SK-N-SH treated with all-trans-retinoic acid at 6 μM for 48 hours (cell line): ENCODE results near the gene DRD3.

Source experiments
- ATAC-seq: fragments of 200-7000 bp; cut with Tn5 transposase; 3 replicates; pipeline ENCODE4 v1.9.1; 2020; ENCODE audit warnings: mild to moderate bottlenecking, moderate library complexity
- BACH2 ChIP-seq: fragments of 250-450 bp; sonication (Bioruptor Pico); IDR thresholded peaks from 2 replicates; pipeline ENCODE4 v1.9.0; 2021; ENCODE audit warnings: mild to moderate bottlenecking, borderline replicate concordance
- CSDC2 ChIP-seq: fragments of 250-450 bp; sonication (Bioruptor Pico); IDR thresholded peaks from 2 replicates; pipeline ENCODE4 v1.5.0; 2020; ENCODE audit warnings: mild to moderate bottlenecking, moderate library complexity
- ESRRG ChIP-seq: fragments of 250-450 bp; sonication (Bioruptor Pico); IDR thresholded peaks from 2 replicates; pipeline ENCODE4 v1.6.1; 2021; ENCODE audit warnings: mild to moderate bottlenecking
- GLIS3 ChIP-seq: fragments of 250-450 bp; sonication (Bioruptor Pico); IDR thresholded peaks from 2 replicates; pipeline ENCODE4 v1.5.0; 2020; ENCODE audit warnings: mild to moderate bottlenecking, moderate library complexity
- ISL1 ChIP-seq: fragments of 250-450 bp; sonication (Bioruptor Pico); IDR thresholded peaks from 2 replicates; pipeline ENCODE4 v2.1.2; 2022; ENCODE audit warnings: mild to moderate bottlenecking, moderate library complexity
- OSR1 ChIP-seq: fragments of 250-450 bp; sonication (Bioruptor Pico); IDR thresholded peaks from 2 replicates; pipeline ENCODE4 v1.8.0; 2022; ENCODE audit warnings: moderate library complexity, mild to moderate bottlenecking, inconsistent platforms
- POU6F1 ChIP-seq: fragments of 250-450 bp; sonication (Bioruptor Pico); IDR thresholded peaks from 2 replicates; pipeline ENCODE4 v1.8.0; 2021; ENCODE audit warnings: low read depth, mild to moderate bottlenecking, moderate library complexity, borderline replicate concordance
- PPARA ChIP-seq: fragments of 250-450 bp; sonication (Bioruptor Pico); IDR thresholded peaks from 2 replicates; pipeline ENCODE4 v1.5.0; 2020; ENCODE audit warnings: mild to moderate bottlenecking, borderline replicate concordance
- RARB ChIP-seq: fragments of 250-450 bp; sonication (Bioruptor Pico); IDR thresholded peaks from 2 replicates; pipeline ENCODE4 v1.8.0; 2021; ENCODE audit warnings: mild to moderate bottlenecking, moderate library complexity
- SNAI2 ChIP-seq: fragments of 250-450 bp; sonication (Bioruptor Pico); IDR thresholded peaks from 2 replicates; pipeline ENCODE4 v1.5.0; 2020; ENCODE audit warnings: mild to moderate bottlenecking, moderate library complexity
- TCF4 ChIP-seq: fragments of 250-450 bp; sonication (Bioruptor Pico); IDR thresholded peaks from 2 replicates; pipeline ENCODE4 v1.8.0; 2021; ENCODE audit warnings: mild to moderate bottlenecking, moderate library complexity, borderline replicate concordance
- TOX ChIP-seq: fragments of 250-450 bp; sonication (Bioruptor Pico); IDR thresholded peaks from 2 replicates; pipeline ENCODE4 v1.8.0; 2021; ENCODE audit warnings: mild to moderate bottlenecking, moderate library complexity, borderline replicate concordance
- TSHZ2 ChIP-seq: fragments of 250-450 bp; sonication (Bioruptor Pico); IDR thresholded peaks from 2 replicates; pipeline ENCODE4 v1.5.0; 2020; ENCODE audit warnings: mild to moderate bottlenecking, moderate library complexity
- ZC3H10 ChIP-seq: fragments of 250-450 bp; sonication (Bioruptor Pico); IDR thresholded peaks from 2 replicates; pipeline ENCODE4 v1.5.1; 2021; ENCODE audit warnings: mild to moderate bottlenecking, moderate library complexity
- ZFP3 ChIP-seq: fragments of 250-450 bp; sonication (Bioruptor Pico); IDR thresholded peaks from 2 replicates; pipeline ENCODE4 v1.5.0; 2020; ENCODE audit warnings: mild to moderate bottlenecking, moderate library complexity
- ZFP30 ChIP-seq: fragments of 450-650 bp; formaldehyde crosslinking; IDR thresholded peaks from 2 replicates; pipeline ENCODE4 v1.5.0; 2022; ENCODE audit warnings: mild to moderate bottlenecking, moderate library complexity
- ZNF565 ChIP-seq: fragments of 450-650 bp; formaldehyde crosslinking; conservative IDR thresholded peaks from 2 replicates; pipeline ENCODE4 v1.5.0; 2020; ENCODE audit warnings: low read depth, mild to moderate bottlenecking, moderate library complexity
- ZNF70 ChIP-seq: fragments of 450-650 bp; formaldehyde crosslinking; IDR thresholded peaks from 2 replicates; pipeline ENCODE4 v1.5.0; 2020; ENCODE audit warnings: mild to moderate bottlenecking, moderate library complexity
- ZNF8 ChIP-seq: fragments of 450-650 bp; formaldehyde crosslinking; IDR thresholded peaks from 2 replicates; pipeline ENCODE4 v1.5.0; 2020; ENCODE audit warnings: mild to moderate bottlenecking, moderate library complexity
- TF ChIP-seq, protein P1 (sequence below): fragments of 250-450 bp; sonication (Bioruptor Pico); IDR thresholded peaks from 2 replicates; pipeline ENCODE4 v1.5.1; 2021; ENCODE audit warnings: mild to moderate bottlenecking, moderate library complexity
- TF ChIP-seq, protein P2 (sequence below): fragments of 250-450 bp; sonication (Bioruptor Pico); IDR thresholded peaks from 2 replicates; pipeline ENCODE4 v1.5.1; 2020; ENCODE audit warnings: low read depth, mild to moderate bottlenecking, moderate library complexity

The DRD3 gene

GRCh38 chr3:114115143-114115542, 63.7 kb downstream of the DRD3 start:
- no peak for ATAC-seq
- TF ChIP-seq, protein P1, sequence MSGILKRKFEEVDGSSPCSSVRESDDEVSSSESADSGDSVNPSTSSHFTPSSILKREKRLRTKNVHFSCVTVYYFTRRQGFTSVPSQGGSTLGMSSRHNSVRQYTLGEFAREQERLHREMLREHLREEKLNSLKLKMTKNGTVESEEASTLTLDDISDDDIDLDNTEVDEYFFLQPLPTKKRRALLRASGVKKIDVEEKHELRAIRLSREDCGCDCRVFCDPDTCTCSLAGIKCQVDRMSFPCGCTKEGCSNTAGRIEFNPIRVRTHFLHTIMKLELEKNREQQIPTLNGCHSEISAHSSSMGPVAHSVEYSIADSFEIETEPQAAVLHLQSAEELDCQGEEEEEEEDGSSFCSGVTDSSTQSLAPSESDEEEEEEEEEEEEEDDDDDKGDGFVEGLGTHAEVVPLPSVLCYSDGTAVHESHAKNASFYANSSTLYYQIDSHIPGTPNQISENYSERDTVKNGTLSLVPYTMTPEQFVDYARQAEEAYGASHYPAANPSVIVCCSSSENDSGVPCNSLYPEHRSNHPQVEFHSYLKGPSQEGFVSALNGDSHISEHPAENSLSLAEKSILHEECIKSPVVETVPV, result no peak
- TF ChIP-seq TCF4 (CRISPR knock-in tag), result no peak
- no peak for TF ChIP-seq GLIS3 (CRISPR knock-in tag)
- no peak for TF ChIP-seq POU6F1
- TF ChIP-seq RARB (CRISPR knock-in tag), result no peak
- TF ChIP-seq ISL1 (CRISPR knock-in tag), result no peak

DNA sequence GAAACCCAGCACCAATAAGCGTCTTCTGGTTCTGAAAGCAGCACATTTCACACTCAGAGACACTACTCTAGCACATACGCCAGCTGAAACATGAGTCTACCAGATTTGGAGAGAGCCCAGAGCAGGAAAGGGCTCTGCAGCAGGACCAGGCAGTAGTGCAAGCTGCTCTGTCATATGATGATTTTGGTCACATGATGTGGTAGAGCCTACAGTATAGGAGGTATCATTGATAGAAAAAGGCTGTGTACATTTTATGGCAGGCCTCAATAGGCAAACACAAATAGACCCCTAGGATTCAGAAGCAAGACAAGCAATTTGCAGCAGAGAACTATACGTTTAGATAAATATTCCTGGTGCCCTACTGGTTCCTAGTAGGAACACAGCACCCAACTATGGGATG, 64.1 kb downstream of the DRD3 start:
- TF ChIP-seq RARB (CRISPR knock-in tag) (no peak), POU6F1 (no peak), TCF4 (CRISPR knock-in tag) (no peak), ZNF565 (no peak), ISL1 (CRISPR knock-in tag) (no peak), ZFP3 (no peak), SNAI2 (CRISPR knock-in tag) (no peak), OSR1 (CRISPR knock-in tag) (no peak), ZNF70 (CRISPR knock-in tag) (no peak)
- TF ChIP-seq, protein P2, sequence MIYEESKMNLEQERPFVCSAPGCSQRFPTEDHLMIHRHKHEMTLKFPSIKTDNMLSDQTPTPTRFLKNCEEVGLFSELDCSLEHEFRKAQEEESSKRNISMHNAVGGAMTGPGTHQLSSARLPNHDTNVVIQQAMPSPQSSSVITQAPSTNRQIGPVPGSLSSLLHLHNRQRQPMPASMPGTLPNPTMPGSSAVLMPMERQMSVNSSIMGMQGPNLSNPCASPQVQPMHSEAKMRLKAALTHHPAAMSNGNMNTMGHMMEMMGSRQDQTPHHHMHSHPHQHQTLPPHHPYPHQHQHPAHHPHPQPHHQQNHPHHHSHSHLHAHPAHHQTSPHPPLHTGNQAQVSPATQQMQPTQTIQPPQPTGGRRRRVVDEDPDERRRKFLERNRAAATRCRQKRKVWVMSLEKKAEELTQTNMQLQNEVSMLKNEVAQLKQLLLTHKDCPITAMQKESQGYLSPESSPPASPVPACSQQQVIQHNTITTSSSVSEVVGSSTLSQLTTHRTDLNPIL (CRISPR knock-in tag), result no peak
- no peak for ATAC-seq

DNA sequence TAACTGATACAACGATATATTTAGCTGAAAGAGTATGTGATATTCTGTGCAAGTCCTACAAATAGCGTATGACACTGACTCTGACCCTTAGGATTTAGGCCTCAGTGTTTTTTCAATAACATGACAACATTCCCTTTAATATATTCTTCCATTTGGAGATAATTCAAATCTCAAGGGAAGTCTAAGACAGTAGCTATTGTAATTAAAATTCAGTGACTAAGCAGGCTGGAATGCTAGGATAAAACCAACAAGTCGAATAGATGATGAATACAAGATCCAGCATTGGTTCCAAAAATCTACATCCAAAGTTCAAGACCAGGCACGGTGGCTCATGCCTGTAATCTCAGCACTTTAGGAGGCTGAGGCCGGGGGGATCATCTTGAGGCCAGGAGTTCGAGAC, 66.2 kb downstream of the DRD3 start:
- TF ChIP-seq ZNF565 (no peak), TSHZ2 (no peak), BACH2 (no peak), ZFP30 (CRISPR knock-in tag) (no peak), POU6F1 (no peak), TOX (CRISPR knock-in tag) (no peak), TCF4 (CRISPR knock-in tag) (no peak), ZNF70 (CRISPR knock-in tag) (no peak)
- ATAC-seq, result no peak

- ATAC-seq, result no peak
- TF ChIP-seq ZNF8 (no peak), TOX (CRISPR knock-in tag) (no peak), ZFP30 (CRISPR knock-in tag) (no peak), PPARA (CRISPR knock-in tag) (no peak), ZFP3 (no peak), ESRRG (CRISPR knock-in tag) (no peak), GLIS3 (CRISPR knock-in tag) (no peak), ISL1 (CRISPR knock-in tag) (no peak), CSDC2 (CRISPR knock-in tag) (no peak), OSR1 (CRISPR knock-in tag) (no peak), ZC3H10 (CRISPR knock-in tag) (no peak)
- TF ChIP-seq, protein P1, result no peak
Measured at GRCh38 chr3:114111060-114111770, 67.6 kb downstream of the DRD3 start.
